Stomach smooth muscle (tissue), 2 donors: ENCODE data around the gene OR2T1.
"Not testable (repeated sequence)": the region's sequence is repeated elsewhere in the genome, so short reads cannot be mapped to it uniquely, and the experiment has no call there.

Experiments
- H3K27ac ChIP-seq: one replicate; pipeline ENCODE4 v1.7.0; 2013; ENCODE audit warnings: mild to moderate bottlenecking, low read length, inconsistent platforms
- H3K27me3 ChIP-seq, 2 donors: one replicate each; pipeline ENCODE4 v1.7.0; 2013; ENCODE audit warnings: low read length in 2 of 2; ENCODE audit not compliant: insufficient read depth in 2 of 2, control insufficient read depth in 1 of 2
- H3K36me3 ChIP-seq, 2 donors: one replicate each; pipeline ENCODE4 v1.7.0; 2013; ENCODE audit warnings: low read length in 2 of 2; ENCODE audit not compliant: control insufficient read depth in 2 of 2, insufficient read depth in 2 of 2
- H3K4me1 ChIP-seq: one replicate; pipeline ENCODE4 v1.7.0; 2013; ENCODE audit warnings: low read length; ENCODE audit not compliant: control insufficient read depth, insufficient read depth
- H3K4me3 ChIP-seq, 2 donors: one replicate each; pipeline ENCODE4 v1.7.0; 2013; ENCODE audit warnings: low read length in 2 of 2
- H3K9ac ChIP-seq, 2 donors: one replicate each; pipeline ENCODE4 v1.7.0; 2013; ENCODE audit warnings: low read length in 2 of 2, mild to moderate bottlenecking in 1 of 2
- H3K9me3 ChIP-seq, 2 donors: one replicate each; pipeline ENCODE4 v1.7.0; 2013; ENCODE audit warnings: low read length in 2 of 2; ENCODE audit not compliant: control insufficient read depth in 2 of 2
- donor health status: healthy.
- donor health status: Pancreatic carcinoma.

The OR2T1 gene

DNA sequence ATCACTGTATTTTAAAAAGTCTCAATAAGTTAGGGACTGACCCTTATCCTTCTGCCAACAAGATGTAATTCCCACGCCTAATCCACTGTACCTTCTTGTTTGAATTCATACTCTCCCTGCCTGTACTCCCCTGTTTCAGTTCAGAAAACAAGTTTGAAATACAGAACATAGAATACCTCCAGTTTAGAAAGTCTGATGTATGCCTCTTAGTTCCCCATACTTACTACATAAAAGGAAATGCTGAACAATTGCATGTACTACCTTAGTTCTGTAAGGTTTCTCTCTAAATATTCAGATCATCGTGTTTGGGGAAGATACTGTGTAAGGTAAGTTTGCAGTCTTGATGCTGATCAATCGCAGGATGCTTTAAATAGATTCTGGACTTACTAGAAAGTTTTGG lies 33.5 kb downstream of the OR2T1 start:
- not testable (repeated sequence) for H3K36me3 ChIP-seq, H3K9me3 ChIP-seq, H3K27me3 ChIP-seq, H3K4me1 ChIP-seq, H3K27ac ChIP-seq, H3K4me3 ChIP-seq, H3K9ac ChIP-seq

DNA sequence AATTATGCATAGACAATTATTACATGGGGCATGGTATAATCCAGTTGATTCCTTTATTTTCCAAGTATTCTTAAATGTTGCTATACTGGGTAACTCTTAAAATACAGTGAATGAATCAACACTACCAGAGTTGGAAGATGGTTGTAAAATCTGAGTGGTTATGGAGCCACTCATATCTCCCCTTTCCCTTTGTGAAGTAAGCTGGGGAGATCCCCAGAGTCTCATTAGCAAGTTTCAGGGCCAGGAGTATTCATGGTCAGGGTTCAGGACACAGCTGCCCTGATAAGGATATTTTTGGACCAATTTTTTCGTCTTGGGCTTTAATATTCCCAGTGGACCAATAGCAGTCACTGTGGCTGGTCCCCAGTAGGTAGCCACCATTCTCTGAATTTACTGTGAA lies 35.8 kb downstream of the OR2T1 start:
- H3K27me3 ChIP-seq, H3K4me3 ChIP-seq, H3K36me3 ChIP-seq, H3K9ac ChIP-seq, H3K4me1 ChIP-seq, H3K27ac ChIP-seq, H3K9me3 ChIP-seq: not testable (repeated sequence)

DNA sequence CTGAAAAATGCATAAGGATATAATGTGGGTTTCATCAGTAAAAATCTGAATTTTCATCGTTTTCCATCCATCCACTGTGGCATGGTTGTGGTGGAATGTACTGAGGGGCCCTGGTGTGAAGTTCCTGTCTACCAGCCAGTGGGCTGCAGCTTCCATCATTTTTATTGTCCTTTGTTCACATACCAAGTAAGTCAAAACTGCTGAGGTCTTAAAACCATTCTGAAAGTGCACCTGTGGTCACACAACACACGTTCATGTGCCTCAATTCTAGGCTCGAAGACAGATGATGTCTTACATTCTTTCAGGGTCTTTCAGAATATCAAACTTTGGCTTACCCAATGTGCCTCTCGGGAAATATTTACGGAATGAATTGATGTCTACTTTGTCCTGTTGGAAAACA lies 36.4 kb downstream of the OR2T1 start:
- H3K27ac ChIP-seq, H3K4me1 ChIP-seq, H3K9ac ChIP-seq, H3K36me3 ChIP-seq, H3K9me3 ChIP-seq, H3K4me3 ChIP-seq, H3K27me3 ChIP-seq: not testable (repeated sequence)

DNA sequence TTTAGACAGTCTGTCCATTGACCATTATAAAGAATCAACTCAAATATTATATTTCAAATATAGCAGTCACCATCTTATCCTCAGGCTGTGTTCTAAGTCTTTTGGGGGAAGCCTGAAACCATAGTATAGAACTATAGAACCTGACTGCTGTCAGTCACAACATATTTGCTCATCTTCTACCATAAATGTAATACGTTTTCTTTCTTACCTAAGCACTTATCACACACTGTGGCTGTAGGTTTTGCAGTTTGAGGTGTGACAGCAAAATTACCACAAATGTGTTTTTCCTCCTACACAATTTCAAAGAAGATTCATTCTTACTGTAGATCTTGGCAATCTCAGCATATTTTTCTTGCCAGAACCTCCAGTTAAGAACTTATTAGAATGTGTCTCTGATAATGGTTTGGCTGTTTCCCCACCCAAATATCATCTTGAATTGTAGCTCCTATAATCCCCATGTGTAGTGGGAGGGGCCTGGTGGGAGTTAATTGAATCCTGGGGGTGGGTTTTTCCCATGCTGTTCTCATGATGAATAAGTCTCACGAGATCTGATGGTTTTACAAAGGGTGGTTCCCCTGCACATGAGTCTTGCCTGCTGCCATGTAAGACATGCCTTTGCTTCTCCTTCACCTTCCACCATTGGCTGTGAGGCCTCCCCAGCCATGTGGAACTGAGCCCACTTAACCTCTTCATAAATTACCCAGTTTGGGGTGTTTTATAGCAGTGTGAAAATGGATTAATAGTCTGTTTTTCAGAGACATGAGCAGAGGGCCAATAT lies 39.8 kb downstream of the OR2T1 start:
- not testable (repeated sequence) for H3K4me3 ChIP-seq, H3K36me3 ChIP-seq, H3K27ac ChIP-seq, H3K9me3 ChIP-seq, H3K9ac ChIP-seq, H3K4me1 ChIP-seq, H3K27me3 ChIP-seq

DNA sequence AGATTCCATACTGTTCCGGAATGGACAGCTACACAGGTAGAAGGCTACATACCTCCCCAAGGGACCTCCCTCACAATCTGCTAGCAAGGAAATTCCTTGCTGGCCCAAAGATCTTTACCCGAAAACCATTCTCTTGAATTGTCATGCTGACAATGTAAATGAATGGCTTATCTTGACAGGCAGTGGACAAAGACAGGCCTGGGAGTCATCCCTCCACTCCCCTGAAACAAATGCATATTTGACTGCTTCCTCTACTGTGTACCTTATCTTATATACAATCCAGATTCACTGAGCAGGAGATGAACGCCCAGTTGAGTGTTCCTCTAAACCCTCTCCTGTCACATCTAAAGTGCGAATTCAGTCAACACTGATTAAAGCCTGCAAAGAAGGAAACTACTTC lies 41.8 kb downstream of the OR2T1 start:
- H3K27me3 ChIP-seq, H3K27ac ChIP-seq, H3K4me1 ChIP-seq, H3K4me3 ChIP-seq, H3K36me3 ChIP-seq, H3K9me3 ChIP-seq, H3K9ac ChIP-seq: not testable (repeated sequence)

DNA sequence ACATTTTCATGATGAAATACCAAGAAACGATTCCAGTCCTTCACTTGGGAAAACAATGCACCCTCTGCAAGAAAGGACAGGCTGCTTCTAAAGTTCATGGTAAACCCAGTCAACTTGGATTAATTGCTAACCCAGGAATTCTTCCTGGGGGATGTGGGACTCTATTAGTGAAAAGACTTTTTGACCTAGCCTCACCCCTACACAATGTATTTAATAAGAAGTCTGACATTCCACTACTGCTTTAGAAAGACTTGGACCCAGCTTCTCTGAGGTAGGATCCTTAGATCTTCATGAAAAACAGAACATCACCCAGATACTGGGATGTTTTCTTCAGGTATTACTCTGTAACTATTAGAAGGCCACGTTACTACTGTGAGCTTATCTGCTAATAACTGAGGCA lies 42.6 kb downstream of the OR2T1 start, which contains the start of gene OR2T2:
TSS of gene OR2T2 (plus strand) at position 239 of the 400 bp plus-strand sequence. CDS start 7,161 bp downstream, outside the sequence.
- H3K9ac ChIP-seq, H3K9me3 ChIP-seq, H3K4me1 ChIP-seq, H3K36me3 ChIP-seq, H3K4me3 ChIP-seq, H3K27ac ChIP-seq, H3K27me3 ChIP-seq: not testable (repeated sequence)

DNA sequence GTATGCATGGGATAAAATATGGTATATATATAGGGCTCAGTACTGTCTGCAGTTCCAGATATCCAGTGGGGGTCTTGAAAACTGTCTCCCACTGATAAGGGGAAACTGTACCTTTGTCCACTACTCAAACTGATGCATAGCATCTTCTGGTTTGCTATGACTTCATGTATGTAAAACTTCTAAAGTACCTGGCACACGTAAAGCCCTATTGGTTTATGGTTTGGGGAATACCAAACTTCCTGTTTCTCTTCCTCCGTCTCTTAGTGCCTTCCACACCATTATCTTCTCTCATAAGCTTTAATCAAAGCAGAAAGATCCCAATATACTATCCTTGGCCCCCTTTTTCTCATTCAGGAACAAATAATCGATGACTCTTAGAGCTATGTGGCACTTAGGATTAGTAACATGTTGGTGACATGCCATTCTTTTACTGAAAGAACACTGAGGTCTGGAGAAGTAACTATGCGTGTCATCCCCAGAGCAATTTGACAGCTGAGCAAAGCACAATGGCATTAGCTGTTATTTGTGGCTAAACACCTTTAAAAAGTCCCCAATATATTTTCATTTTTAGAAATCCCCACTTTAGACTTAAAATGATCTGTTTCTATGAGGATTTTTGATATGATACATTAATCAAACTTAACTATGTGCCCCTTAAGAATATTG lies 45.7 kb downstream of the OR2T1 start:
- H3K9me3 ChIP-seq, H3K36me3 ChIP-seq, H3K4me3 ChIP-seq, H3K9ac ChIP-seq, H3K4me1 ChIP-seq, H3K27ac ChIP-seq, H3K27me3 ChIP-seq: not testable (repeated sequence)

DNA sequence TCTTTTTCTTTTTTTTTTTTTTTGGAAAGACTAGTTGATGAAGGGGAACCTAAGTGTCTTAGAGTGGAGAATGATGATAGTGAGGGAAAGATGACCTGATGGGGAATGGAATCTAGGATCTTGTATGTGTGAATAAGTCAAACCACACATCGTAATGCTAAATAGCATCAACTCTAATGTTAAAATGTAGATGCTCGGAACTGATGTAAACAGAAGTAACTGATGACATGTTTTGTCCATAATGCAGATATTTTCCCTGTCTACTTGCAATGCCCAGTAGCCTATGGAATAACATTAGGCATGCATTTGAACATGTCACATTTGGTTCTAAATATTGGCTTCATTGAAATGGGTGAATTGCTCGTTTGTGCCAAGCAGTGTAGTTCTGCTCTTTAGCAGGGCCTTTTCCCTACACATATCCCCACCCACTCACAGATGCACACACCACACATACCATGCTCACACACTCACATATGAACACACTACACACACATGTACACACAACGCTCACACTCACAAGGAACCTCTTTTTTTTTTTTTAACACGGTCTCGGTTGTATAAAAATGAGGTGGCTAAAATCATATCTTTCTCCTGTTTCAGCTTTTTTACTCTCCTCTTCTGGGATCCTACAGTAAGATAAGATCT lies 47.1 kb downstream of the OR2T1 start:
- H3K27ac ChIP-seq, H3K36me3 ChIP-seq, H3K9me3 ChIP-seq, H3K27me3 ChIP-seq, H3K4me1 ChIP-seq, H3K4me3 ChIP-seq, H3K9ac ChIP-seq: not testable (repeated sequence)

DNA sequence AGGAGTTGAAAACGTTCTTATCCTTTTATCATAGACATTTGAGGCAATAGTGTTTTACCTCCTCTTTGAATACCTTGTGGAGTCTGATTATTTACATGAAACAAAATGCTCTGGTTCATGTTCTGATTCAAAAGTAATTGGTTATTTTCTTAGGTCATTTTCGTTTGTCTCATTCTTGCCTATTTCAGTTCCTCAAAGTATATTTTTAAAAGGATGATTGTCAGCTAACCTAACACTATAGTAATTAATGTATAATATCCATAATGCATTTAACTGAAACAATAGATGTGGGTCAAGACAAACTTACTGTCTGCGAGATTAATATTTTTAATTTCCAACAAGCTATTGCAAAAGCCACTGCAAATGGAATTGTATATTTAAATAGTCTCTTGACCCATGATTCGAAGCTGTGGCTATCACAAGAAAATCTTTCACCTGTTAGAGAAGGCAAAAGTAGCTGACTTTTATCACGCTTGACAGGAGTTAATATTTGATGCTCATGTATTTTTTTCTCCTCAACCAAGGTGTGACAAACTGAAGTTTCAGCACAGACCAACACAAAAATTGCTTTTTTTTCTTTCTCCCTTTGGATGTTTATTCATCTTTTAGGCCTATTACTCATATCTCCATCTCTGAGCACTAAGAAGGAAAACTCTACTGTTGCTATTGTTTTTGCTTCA lies 47.8 kb downstream of the OR2T1 start:
- H3K36me3 ChIP-seq, H3K4me3 ChIP-seq, H3K27ac ChIP-seq, H3K4me1 ChIP-seq, H3K9me3 ChIP-seq, H3K27me3 ChIP-seq, H3K9ac ChIP-seq: not testable (repeated sequence)

DNA sequence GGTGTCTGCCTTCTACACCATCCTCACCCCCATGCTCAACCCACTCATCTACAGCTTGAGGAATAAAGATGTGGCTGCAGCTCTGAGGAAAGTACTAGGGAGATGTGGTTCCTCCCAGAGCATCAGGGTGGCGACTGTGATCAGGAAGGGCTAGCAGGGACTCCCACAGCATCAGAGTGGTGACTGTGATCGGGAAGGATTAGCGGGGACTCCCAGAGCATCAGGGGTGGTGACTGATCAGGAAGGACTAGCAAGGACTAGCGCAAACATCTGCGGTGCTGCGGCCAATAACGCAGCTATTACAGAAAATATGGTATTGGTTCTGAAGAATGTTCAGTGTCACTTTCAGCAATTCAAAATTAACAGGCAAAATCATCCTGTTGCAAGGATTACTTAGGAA lies 50.8 kb downstream of the OR2T1 start:
- H3K9ac ChIP-seq, H3K4me3 ChIP-seq, H3K27me3 ChIP-seq, H3K9me3 ChIP-seq, H3K4me1 ChIP-seq, H3K27ac ChIP-seq, H3K36me3 ChIP-seq: not testable (repeated sequence)

DNA sequence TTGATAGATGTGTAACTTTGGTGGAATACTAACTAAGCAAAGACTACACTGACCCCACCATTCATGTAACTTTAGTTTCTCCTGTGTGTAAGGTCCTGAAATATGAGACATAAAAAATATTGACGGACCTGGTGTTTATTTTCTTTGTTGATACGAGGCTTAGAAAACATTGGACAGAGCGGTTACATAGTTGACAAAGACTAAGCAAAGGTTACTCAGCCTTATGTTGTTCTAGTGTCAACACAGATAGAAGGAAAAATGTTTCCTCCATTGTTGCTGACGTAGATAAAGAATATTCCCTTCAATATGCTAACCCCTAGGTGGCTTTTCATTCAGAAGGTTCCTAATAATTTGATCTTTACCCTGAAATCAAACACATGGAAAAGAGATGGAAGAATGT lies 52.2 kb downstream of the OR2T1 start:
- H3K4me1 ChIP-seq, H3K27ac ChIP-seq, H3K4me3 ChIP-seq, H3K27me3 ChIP-seq, H3K36me3 ChIP-seq, H3K9ac ChIP-seq, H3K9me3 ChIP-seq: not testable (repeated sequence)
